ENCODE data around the gene FMN1. TPM values are rescaled to one million over a fixed set of nuclear protein-coding genes. Genes with fewer than 3 reads are reported as not detected.

FMN1 gene
- total RNA-seq, 2 donors from 2014 or later: 13.7 to 17.1 TPM

GRCh38 chr15:32799936-32800535, 394.5 kb downstream of the FMN1 start:
- no peaks in the 10 kb centered on the region for H3K4me1 ChIP-seq
- ATAC-seq (no peak), DNase-seq (no peak)
- 92% methylated on average over 6 of the region's 6 CpGs for WGBS, 2 donors
- H3K27ac ChIP-seq: no peak overlapping the region
- no peaks in the 10 kb centered on the region for H3K9me3 ChIP-seq
- H3K36me3 ChIP-seq (replicated peaks in 1 of 2; ENCODE audit: insufficient read depth in 1 of 2, low read depth in 2 of 2): no peaks in the 10 kb centered on the region
- H3K4me3 ChIP-seq: no peak overlapping the region
- TF ChIP-seq POLR2A (IDR thresholded peaks at IDR 0.05): no peak
- no peak for TF ChIP-seq CTCF (IDR thresholded peaks at IDR 0.05)
- no peaks in the 10 kb centered on the region for H3K27me3 ChIP-seq
- intact Hi-C loops (cut with DNase I): no loop called here

GRCh38 chr15:32796856-32797255, 397.7 kb downstream of the FMN1 start:
- no peaks in the 10 kb centered on the region for H3K36me3 ChIP-seq (replicated peaks in 1 of 2; ENCODE audit: insufficient read depth in 1 of 2, low read depth in 2 of 2)
- H3K4me1 ChIP-seq: no peaks in the 10 kb centered on the region
- ATAC-seq (no peak), DNase-seq (no peak)
- H3K27me3 ChIP-seq: no peaks in the 10 kb centered on the region
- H3K27ac ChIP-seq: no peak overlapping the region
- 59 to 60% methylated on average over 3 of the region's 3 CpGs for WGBS, 2 donors
- TF ChIP-seq POLR2A (IDR thresholded peaks at IDR 0.05) (no peak), CTCF (IDR thresholded peaks at IDR 0.05) (no peak)
- no peaks in the 10 kb centered on the region for H3K9me3 ChIP-seq
- H3K4me3 ChIP-seq: no peak overlapping the region
- intact Hi-C loops (cut with DNase I): no loop called here

GRCh38 chr15:32794973-32795372, 399.5 kb downstream of the FMN1 start:
- no peak for TF ChIP-seq POLR2A (IDR thresholded peaks at IDR 0.05)
- no peak for TF ChIP-seq CTCF (IDR thresholded peaks at IDR 0.05)
- intact Hi-C loops (cut with DNase I): no loop called here
- Histone ChIP-seq H3K4me3 (no peak overlapping the region), H3K4me1 (no peaks in the 10 kb centered on the region), H3K27ac (no peak overlapping the region), H3K36me3 (replicated peaks in 1 of 2; ENCODE audit: insufficient read depth in 1 of 2, low read depth in 2 of 2) (no peaks in the 10 kb centered on the region), H3K9me3 (no peaks in the 10 kb centered on the region), H3K27me3 (no peaks in the 10 kb centered on the region)
- no peak for DNase-seq
- no peak for ATAC-seq
- WGBS, 2 donors: 59 to 70% methylated on average over 3 of the region's 3 CpGs

GRCh38 chr15:32792436-32792835, 402.1 kb downstream of the FMN1 start:
- no peak for TF ChIP-seq POLR2A (IDR thresholded peaks at IDR 0.05)
- TF ChIP-seq CTCF (IDR thresholded peaks at IDR 0.05): no peak
- no peak overlapping the region for H3K27ac ChIP-seq

GRCh38 chr15:32790352-32790999, 404.0 kb downstream of the FMN1 start:
- ATAC-seq (no peak), DNase-seq (peak in 1 of 4 donors; percentile 30)
- H3K27me3 ChIP-seq: no peaks in the 10 kb centered on the region
- no peak overlapping the region for H3K27ac ChIP-seq
- no peaks in the 10 kb centered on the region for H3K4me1 ChIP-seq
- no peaks in the 10 kb centered on the region for H3K9me3 ChIP-seq
- WGBS, 2 donors: 90 to 92% methylated on average over 2 of the region's 2 CpGs
- H3K4me3 ChIP-seq: no peak overlapping the region
- intact Hi-C loops (cut with DNase I): no loop called here
- TF ChIP-seq CTCF (IDR thresholded peaks at IDR 0.05) (no peak), POLR2A (IDR thresholded peaks at IDR 0.05) (no peak)
- no peaks in the 10 kb centered on the region for H3K36me3 ChIP-seq (replicated peaks in 1 of 2; ENCODE audit: insufficient read depth in 1 of 2, low read depth in 2 of 2)

More at GRCh38 chr15:32792436-32792835, 402.1 kb downstream of the FMN1 start:
- ATAC-seq (no peak), DNase-seq (no peak)
- 39 to 53% methylated on average over 2 of the region's 2 CpGs for WGBS, 2 donors
- intact Hi-C loops (cut with DNase I): no loop called here
- Histone ChIP-seq H3K9me3 (no peaks in the 10 kb centered on the region), H3K36me3 (replicated peaks in 1 of 2; ENCODE audit: insufficient read depth in 1 of 2, low read depth in 2 of 2) (no peaks in the 10 kb centered on the region), H3K4me1 (no peaks in the 10 kb centered on the region), H3K27me3 (no peaks in the 10 kb centered on the region), H3K4me3 (no peak overlapping the region)

All from body of pancreas (tissue), 4 donors.